ENCODE results near the gene PLEKHG3.
A peak's percentile ranks its signal among the peaks of the same experiment; 100 is the strongest.

PLEKHG3 gene

GRCh38 chr14:64763801-64764621 lies 59.8 kb downstream of the PLEKHG3 start:
- DNase-seq (ENCODE audit: low spot score) = no peak

GRCh38 chr14:64764641-64765520 lies 60.7 kb downstream of the PLEKHG3 start:
- DNase-seq (ENCODE audit: low spot score) = peak; percentile 88

GRCh38 chr14:64765740-64766302 lies 61.6 kb downstream of the PLEKHG3 start:
- no peak for DNase-seq (ENCODE audit: low spot score)

- DNase-seq (ENCODE audit: low spot score) = no peak
Measured at GRCh38 chr14:64766430-64767151, 62.4 kb downstream of the PLEKHG3 start.

- DNase-seq (ENCODE audit: low spot score) = no peak
Measured at GRCh38 chr14:64767215-64767964, 63.2 kb downstream of the PLEKHG3 start.

GRCh38 chr14:64768401-64769095 lies 64.3 kb downstream of the PLEKHG3 start:
- no peak for DNase-seq (ENCODE audit: low spot score)

GRCh38 chr14:64769096-64770020 lies 65.1 kb downstream of the PLEKHG3 start:
- no peak for DNase-seq (ENCODE audit: low spot score)

- DNase-seq (ENCODE audit: low spot score) = no peak
Measured at GRCh38 chr14:64770751-64771150, 66.5 kb downstream of the PLEKHG3 start.

- no peak for DNase-seq (ENCODE audit: low spot score)
Measured at GRCh38 chr14:64771161-64771560, 66.9 kb downstream of the PLEKHG3 start.

GRCh38 chr14:64772397-64772950 lies 68.2 kb downstream of the PLEKHG3 start:
- DNase-seq (ENCODE audit: low spot score) = no peak

GRCh38 chr14:64773046-64773445 lies 68.8 kb downstream of the PLEKHG3 start:
- DNase-seq (ENCODE audit: low spot score) = no peak

GRCh38 chr14:64773577-64773976 lies 69.4 kb downstream of the PLEKHG3 start:
- DNase-seq (ENCODE audit: low spot score) = no peak

GRCh38 chr14:64774272-64774671 lies 70.0 kb downstream of the PLEKHG3 start:
- DNase-seq (ENCODE audit: low spot score) = no peak

- no peak for DNase-seq (ENCODE audit: low spot score)
Measured at GRCh38 chr14:64775081-64775777, 71.0 kb downstream of the PLEKHG3 start.

- DNase-seq (ENCODE audit: low spot score) = no peak
Measured at GRCh38 chr14:64777461-64777860, 73.2 kb downstream of the PLEKHG3 start.

- no peak for DNase-seq (ENCODE audit: low spot score)
Measured at GRCh38 chr14:64778104-64778754, 74.0 kb downstream of the PLEKHG3 start.

GRCh38 chr14:64779472-64779871 lies 75.2 kb downstream of the PLEKHG3 start:
- DNase-seq (ENCODE audit: low spot score) = no peak

GRCh38 chr14:64782196-64782595 lies 78.0 kb downstream of the PLEKHG3 start:
- DNase-seq (ENCODE audit: low spot score) = no peak
